Measurements from ENCODE around the gene KCP. TPM values are rescaled to one million over a fixed set of nuclear protein-coding genes. Genes with fewer than 3 reads are reported as not detected.

The KCP gene
- total and polyA plus RNA-seq, 8 donors = 0.73 to 2.3 (median 1.6) TPM; not detected in 5

DNA sequence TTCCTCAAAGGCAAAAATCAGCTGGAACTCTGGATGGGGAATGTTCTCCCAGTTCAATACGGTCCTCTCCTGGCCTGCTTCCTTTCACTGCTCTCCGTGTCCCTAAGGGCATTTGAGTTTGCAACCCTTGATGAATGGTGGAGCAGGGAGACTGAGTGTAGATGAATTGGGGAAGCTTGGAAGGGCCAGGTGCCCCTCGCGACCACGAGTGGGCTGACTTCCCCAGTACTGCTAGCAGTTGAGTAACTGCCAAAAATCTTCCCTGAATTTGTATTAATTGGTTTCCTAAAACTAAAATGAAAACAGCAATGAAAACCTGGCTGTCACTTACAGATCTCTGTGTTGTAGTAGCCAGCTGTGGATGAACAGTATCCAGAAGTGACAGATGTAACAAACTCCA is 40.8 kb upstream of the KCP start:
- WGBS, 5 donors = 71 to 87% (median 80%) methylated on average over 5 of the region's 5 CpGs
- intact Hi-C loops (cut with DNase I; ENCODE audit: low total_unique reads) = no loop called here
- Histone ChIP-seq H3K27ac (no peak overlapping the region), H3K9me3 (no peaks in the 10 kb centered on the region), H3K4me1 (no peaks in the 10 kb centered on the region), H3K36me3 (peaks cover 20 to 79% (median 68%) of the 10 kb centered on the region in 4 donors), H3K4me3 (no peak overlapping the region), H3K27me3 (no peaks in the 10 kb centered on the region)
- DNase-seq = no peak
- TF ChIP-seq POLR2AphosphoS5 (IDR thresholded peaks at IDR 0.05) = no peak
- no peak for TF ChIP-seq POLR2A (IDR thresholded peaks at IDR 0.05)
- TF ChIP-seq, protein P1, sequence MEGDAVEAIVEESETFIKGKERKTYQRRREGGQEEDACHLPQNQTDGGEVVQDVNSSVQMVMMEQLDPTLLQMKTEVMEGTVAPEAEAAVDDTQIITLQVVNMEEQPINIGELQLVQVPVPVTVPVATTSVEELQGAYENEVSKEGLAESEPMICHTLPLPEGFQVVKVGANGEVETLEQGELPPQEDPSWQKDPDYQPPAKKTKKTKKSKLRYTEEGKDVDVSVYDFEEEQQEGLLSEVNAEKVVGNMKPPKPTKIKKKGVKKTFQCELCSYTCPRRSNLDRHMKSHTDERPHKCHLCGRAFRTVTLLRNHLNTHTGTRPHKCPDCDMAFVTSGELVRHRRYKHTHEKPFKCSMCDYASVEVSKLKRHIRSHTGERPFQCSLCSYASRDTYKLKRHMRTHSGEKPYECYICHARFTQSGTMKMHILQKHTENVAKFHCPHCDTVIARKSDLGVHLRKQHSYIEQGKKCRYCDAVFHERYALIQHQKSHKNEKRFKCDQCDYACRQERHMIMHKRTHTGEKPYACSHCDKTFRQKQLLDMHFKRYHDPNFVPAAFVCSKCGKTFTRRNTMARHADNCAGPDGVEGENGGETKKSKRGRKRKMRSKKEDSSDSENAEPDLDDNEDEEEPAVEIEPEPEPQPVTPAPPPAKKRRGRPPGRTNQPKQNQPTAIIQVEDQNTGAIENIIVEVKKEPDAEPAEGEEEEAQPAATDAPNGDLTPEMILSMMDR (IDR thresholded peaks at IDR 0.05) = no peak
- no peak for TF ChIP-seq EP300 (IDR thresholded peaks at IDR 0.05)

DNA sequence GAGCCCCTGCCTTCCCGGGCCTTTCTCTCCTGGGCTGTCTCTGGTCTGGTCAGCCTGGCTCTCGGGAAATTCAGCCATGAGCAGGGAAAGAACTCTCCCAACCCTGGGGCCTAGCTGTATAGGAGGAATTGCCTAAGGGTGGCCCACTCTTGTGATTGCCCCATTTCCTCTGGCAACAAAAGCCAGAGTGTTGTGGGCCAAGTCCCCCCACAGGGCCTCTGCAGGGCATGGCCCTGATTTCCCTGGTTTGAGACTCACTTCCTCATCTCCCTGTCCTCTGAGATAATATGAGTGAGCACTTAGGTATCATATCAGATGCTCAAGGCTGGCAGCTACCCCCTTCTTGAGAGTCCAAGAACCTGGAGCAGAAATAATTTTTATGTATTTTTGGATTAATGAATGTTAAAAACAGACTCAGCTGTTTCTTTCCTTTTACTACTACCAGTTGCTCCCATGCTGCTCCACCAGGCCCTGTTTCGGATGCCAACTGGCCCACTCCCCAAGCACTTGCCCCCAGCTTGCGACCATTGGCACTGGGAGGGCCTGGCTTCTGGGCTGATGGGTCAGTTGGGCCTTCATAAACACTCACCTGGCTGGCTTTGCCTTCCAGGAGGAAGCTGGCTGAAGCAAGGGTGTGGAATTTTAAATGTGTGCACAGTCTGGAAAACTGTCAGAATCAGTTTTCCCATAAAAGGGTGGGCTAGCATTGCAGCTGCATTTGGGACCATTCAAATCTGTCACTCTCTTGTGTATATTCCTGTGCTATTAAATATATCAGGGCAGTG is 38.7 kb upstream of the KCP start:
- WGBS, 5 donors = 79 to 92% (median 91%) methylated on average over 4 of the region's 4 CpGs
- H3K9me3 ChIP-seq = no peaks in the 10 kb centered on the region
- intact Hi-C loops (cut with DNase I; ENCODE audit: low total_unique reads) = no loop called here
- no peaks in the 10 kb centered on the region for H3K27me3 ChIP-seq
- peaks cover 7 to 66% (median 51%) of the 10 kb centered on the region in 4 donors for H3K36me3 ChIP-seq
- no peak overlapping the region for H3K4me3 ChIP-seq
- no peaks in the 10 kb centered on the region for H3K4me1 ChIP-seq
- no peak for DNase-seq
- H3K27ac ChIP-seq = no peak overlapping the region
- TF ChIP-seq EP300 (IDR thresholded peaks at IDR 0.05) (no peak), POLR2AphosphoS5 (IDR thresholded peaks at IDR 0.05) (no peak), POLR2A (IDR thresholded peaks at IDR 0.05) (no peak)
- TF ChIP-seq, protein P1 (IDR thresholded peaks at IDR 0.05) = no peak

DNA sequence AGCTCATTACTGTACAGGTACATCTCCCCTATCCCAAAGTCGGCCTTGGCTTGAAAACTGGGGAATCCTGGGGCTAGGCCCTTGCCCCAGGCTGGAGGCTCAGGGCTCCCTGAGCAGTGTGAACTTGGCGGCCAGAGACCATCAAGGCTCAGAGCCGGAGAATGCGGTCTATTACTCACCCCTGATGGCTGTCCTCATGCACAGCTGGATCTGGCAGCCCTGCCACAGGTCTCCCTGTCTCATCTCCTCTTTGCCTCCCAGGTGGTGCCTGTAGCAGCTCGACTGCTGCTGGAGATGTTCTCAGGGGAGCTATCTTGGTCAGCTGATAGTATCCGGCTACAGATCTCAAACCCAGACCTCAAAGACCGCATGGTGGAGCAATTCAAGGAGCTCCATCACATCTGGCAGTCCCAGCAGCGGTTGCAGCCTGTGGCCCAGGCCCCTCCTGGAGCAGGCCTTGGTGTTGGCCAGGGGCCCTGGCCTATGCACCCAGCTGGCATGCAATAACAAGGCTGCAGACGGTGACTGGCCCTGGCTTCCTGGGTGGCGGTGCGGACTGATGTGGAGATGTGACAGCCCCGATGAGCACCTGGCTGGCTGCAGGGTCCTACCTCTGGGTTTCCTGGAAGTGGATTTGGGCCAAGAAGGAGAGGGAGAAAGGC is 37.9 kb upstream of the KCP start:
- H3K4me1 ChIP-seq = no peaks in the 10 kb centered on the region
- TF ChIP-seq, protein P1 (IDR thresholded peaks at IDR 0.05) = no peak
- TF ChIP-seq EP300 (IDR thresholded peaks at IDR 0.05) = no peak
- no peak for TF ChIP-seq POLR2A (IDR thresholded peaks at IDR 0.05)
- TF ChIP-seq POLR2AphosphoS5 (IDR thresholded peaks at IDR 0.05) = no peak
- no peak for DNase-seq
- 78 to 85% (median 81%) methylated on average over 11 to 12 of the region's 12 CpGs for WGBS, 5 donors
- no peaks in the 10 kb centered on the region for H3K9me3 ChIP-seq
- H3K4me3 ChIP-seq = no peak overlapping the region
- no peak overlapping the region for H3K27ac ChIP-seq
- H3K36me3 ChIP-seq = peaks cover 7 to 59% (median 44%) of the 10 kb centered on the region in 4 donors
- intact Hi-C loops (cut with DNase I; ENCODE audit: low total_unique reads) = no loop called here
- no peaks in the 10 kb centered on the region for H3K27me3 ChIP-seq

DNA sequence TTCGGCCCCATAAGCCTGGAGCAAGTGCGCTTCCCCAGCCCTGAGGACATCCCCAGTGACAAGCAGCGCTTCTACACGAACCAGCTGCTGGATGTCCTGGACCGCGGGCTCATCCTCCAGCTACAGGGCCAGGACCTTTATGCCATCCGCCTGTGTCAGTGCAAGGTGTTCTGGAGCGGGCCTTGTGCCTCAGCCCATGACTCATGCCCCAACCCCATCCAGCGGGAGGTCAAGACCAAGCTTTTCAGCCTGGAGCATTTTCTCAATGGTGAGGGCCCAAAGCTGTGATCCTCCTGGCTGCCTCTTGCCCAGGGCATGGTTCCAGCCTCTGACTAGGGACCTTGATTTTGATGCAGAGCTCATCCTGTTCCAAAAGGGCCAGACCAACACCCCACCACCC is 37.3 kb upstream of the KCP start:
- H3K4me1 ChIP-seq = no peaks in the 10 kb centered on the region
- no peak for DNase-seq
- WGBS, 5 donors = 88 to 95% (median 90%) methylated on average over 3 to 9 of the region's 9 CpGs
- no peak overlapping the region for H3K27ac ChIP-seq
- intact Hi-C loops (cut with DNase I; ENCODE audit: low total_unique reads) = no loop called here
- no peak overlapping the region for H3K4me3 ChIP-seq
- H3K9me3 ChIP-seq = no peaks in the 10 kb centered on the region
- no peaks in the 10 kb centered on the region for H3K27me3 ChIP-seq
- TF ChIP-seq, protein P1 (IDR thresholded peaks at IDR 0.05) = no peak
- TF ChIP-seq POLR2AphosphoS5 (IDR thresholded peaks at IDR 0.05) (no peak), POLR2A (IDR thresholded peaks at IDR 0.05) (no peak), EP300 (IDR thresholded peaks at IDR 0.05) (no peak)
- peaks cover 3 to 53% (median 38%) of the 10 kb centered on the region in 4 donors for H3K36me3 ChIP-seq

Measured in stomach (tissue), 9 donors.